22Rv1 (cell line): ENCODE data around the gene OR10Z1.

ENCODE experiments used
- ZFX ChIP-seq: fragments of 450-650 bp; IDR thresholded peaks from 2 replicates; pipeline ENCODE4 v1.6.1; 2017; ENCODE audit warnings: antibody characterized with exemption, borderline replicate concordance
- TF ChIP-seq, protein P1 (sequence below): fragments of 450-650 bp; IDR thresholded peaks from 2 replicates; pipeline ENCODE4 v1.5.1; 2017; ENCODE audit warnings: mild to moderate bottlenecking

- TF ChIP-seq, protein P1, sequence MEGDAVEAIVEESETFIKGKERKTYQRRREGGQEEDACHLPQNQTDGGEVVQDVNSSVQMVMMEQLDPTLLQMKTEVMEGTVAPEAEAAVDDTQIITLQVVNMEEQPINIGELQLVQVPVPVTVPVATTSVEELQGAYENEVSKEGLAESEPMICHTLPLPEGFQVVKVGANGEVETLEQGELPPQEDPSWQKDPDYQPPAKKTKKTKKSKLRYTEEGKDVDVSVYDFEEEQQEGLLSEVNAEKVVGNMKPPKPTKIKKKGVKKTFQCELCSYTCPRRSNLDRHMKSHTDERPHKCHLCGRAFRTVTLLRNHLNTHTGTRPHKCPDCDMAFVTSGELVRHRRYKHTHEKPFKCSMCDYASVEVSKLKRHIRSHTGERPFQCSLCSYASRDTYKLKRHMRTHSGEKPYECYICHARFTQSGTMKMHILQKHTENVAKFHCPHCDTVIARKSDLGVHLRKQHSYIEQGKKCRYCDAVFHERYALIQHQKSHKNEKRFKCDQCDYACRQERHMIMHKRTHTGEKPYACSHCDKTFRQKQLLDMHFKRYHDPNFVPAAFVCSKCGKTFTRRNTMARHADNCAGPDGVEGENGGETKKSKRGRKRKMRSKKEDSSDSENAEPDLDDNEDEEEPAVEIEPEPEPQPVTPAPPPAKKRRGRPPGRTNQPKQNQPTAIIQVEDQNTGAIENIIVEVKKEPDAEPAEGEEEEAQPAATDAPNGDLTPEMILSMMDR, result no peak
- no peak for TF ChIP-seq ZFX
These were observed 2.2 kb downstream of the OR10Z1 start for GRCh38 chr1:158607296-158607695.
